ENCODE measurements around the gene SERPINA6.
"Not testable (repeated sequence)": the region's sequence is repeated elsewhere in the genome, so short reads cannot be mapped to it uniquely, and the experiment has no call there.

Gene SERPINA6

GRCh38 chr14:94363151-94363624, 40.1 kb upstream of the SERPINA6 start:
- ATAC-seq (replicated peaks) (no peak), DNase-seq (no peak)
- H3K36me3 Mint-ChIP-seq (ENCODE audit: insufficient read depth): no peaks in the 10 kb centered on the region
- H3K9me3 Mint-ChIP-seq: no peaks in the 10 kb centered on the region
- no peaks in the 10 kb centered on the region for H3K4me1 Mint-ChIP-seq (ENCODE audit: low read depth in 2 of 2)
- peaks cover 16 to 22% of the 10 kb centered on the region in 2 donors for H3K27me3 Mint-ChIP-seq
- no peak overlapping the region for H3K4me3 Mint-ChIP-seq
- H3K27ac Mint-ChIP-seq: no peak overlapping the region

DNA sequence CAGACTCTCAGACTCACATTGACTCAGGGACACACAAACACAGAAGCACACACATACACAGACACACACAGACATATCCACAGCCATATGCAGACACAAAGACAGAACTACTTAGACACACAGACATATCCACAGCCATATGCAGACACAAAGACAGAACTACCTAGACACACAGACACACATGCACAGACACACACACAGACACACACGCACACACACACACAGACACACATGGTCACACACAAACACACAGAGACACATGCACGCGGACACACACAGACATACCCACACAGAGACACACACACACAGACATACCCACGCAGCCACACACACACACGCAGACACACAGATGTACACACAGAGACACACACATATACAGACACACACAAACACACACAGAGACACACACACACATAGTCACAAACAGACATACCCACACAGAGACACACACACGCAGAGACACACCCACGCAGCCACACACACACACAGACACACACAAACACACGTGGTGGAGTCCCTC, 39.5 kb upstream of the SERPINA6 start:
- Mint-ChIP-seq H3K27ac (no peak overlapping the region), H3K4me1 (ENCODE audit: low read depth in 2 of 2) (no peaks in the 10 kb centered on the region), H3K27me3 (peaks cover 16 to 18% of the 10 kb centered on the region in 2 donors), H3K9me3 (no peaks in the 10 kb centered on the region), H3K36me3 (ENCODE audit: insufficient read depth) (no peaks in the 10 kb centered on the region), H3K4me3 (no peak overlapping the region)
- DNase-seq (no peak), ATAC-seq (replicated peaks) (no peak)

- ATAC-seq (replicated peaks): no peak
- Mint-ChIP-seq H3K27ac (no peak overlapping the region), H3K36me3 (ENCODE audit: insufficient read depth) (no peaks in the 10 kb centered on the region), H3K9me3 (no peaks in the 10 kb centered on the region), H3K4me1 (ENCODE audit: low read depth in 2 of 2) (no peaks in the 10 kb centered on the region), H3K4me3 (no peak overlapping the region), H3K27me3 (peaks cover 15 to 18% of the 10 kb centered on the region in 2 donors)
- no peak for DNase-seq
Measured at GRCh38 chr14:94361682-94362081, 38.5 kb upstream of the SERPINA6 start.

DNA sequence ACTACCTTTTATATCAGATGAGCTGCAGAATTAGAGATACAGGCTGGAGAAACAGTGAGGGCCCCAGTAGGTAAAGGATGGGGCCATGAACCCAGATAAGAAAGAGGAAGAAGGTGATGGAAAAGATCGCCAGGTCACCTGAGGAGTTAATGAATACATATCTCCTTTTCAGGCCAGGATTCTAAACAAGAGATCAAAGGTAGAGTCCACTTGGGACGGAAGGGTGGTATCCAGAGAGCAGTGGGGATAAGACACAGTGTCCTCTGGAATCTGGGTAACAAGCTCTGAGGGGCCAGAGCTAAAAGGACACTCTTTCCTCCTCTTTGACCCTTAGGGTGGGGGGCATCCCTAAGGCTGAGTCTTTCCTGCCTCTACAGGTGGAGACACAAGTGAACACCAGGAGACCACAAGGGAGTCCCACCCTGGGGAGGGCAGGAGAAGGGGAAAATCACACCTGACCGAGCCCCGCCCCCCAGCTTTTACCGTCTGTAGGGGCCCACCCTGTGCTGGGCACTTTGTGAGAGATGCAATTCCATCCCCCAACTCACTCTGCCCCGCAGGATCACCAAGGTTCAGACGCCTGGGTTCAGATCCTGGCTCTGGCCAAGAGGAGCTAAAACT, 37.9 kb upstream of the SERPINA6 start:
- H3K9me3 Mint-ChIP-seq: no peaks in the 10 kb centered on the region
- ATAC-seq (replicated peaks) (no peak), DNase-seq (no peak)
- H3K36me3 Mint-ChIP-seq (ENCODE audit: insufficient read depth): no peaks in the 10 kb centered on the region
- H3K4me3 Mint-ChIP-seq: no peak overlapping the region
- H3K27me3 Mint-ChIP-seq: peaks cover 15 to 23% of the 10 kb centered on the region in 2 donors
- H3K27ac Mint-ChIP-seq: no peak overlapping the region
- no peaks in the 10 kb centered on the region for H3K4me1 Mint-ChIP-seq (ENCODE audit: low read depth in 2 of 2)

GRCh38 chr14:94357166-94357565, 34.0 kb upstream of the SERPINA6 start:
- DNase-seq (no peak), ATAC-seq (replicated peaks) (no peak)
- peaks cover 0 to under 1% of the 10 kb centered on the region in 2 donors for H3K9me3 Mint-ChIP-seq
- no peak overlapping the region for H3K4me3 Mint-ChIP-seq
- no peaks in the 10 kb centered on the region for H3K36me3 Mint-ChIP-seq (ENCODE audit: insufficient read depth)
- no peak overlapping the region for H3K27ac Mint-ChIP-seq
- no peaks in the 10 kb centered on the region for H3K4me1 Mint-ChIP-seq (ENCODE audit: low read depth in 2 of 2)
- peaks cover 7 to 15% of the 10 kb centered on the region in 2 donors for H3K27me3 Mint-ChIP-seq

GRCh38 chr14:94356379-94357056, 33.4 kb upstream of the SERPINA6 start:
- no peak overlapping the region for H3K27ac Mint-ChIP-seq
- H3K36me3 Mint-ChIP-seq (ENCODE audit: insufficient read depth): no peaks in the 10 kb centered on the region
- H3K4me1 Mint-ChIP-seq (ENCODE audit: low read depth in 2 of 2): no peaks in the 10 kb centered on the region
- no peak overlapping the region for H3K4me3 Mint-ChIP-seq
- H3K9me3 Mint-ChIP-seq: peaks cover 0 to 7% of the 10 kb centered on the region in 2 donors
- peaks cover 10 to 18% of the 10 kb centered on the region in 2 donors for H3K27me3 Mint-ChIP-seq
- DNase-seq: no peak
- no peak for ATAC-seq (replicated peaks)

DNA sequence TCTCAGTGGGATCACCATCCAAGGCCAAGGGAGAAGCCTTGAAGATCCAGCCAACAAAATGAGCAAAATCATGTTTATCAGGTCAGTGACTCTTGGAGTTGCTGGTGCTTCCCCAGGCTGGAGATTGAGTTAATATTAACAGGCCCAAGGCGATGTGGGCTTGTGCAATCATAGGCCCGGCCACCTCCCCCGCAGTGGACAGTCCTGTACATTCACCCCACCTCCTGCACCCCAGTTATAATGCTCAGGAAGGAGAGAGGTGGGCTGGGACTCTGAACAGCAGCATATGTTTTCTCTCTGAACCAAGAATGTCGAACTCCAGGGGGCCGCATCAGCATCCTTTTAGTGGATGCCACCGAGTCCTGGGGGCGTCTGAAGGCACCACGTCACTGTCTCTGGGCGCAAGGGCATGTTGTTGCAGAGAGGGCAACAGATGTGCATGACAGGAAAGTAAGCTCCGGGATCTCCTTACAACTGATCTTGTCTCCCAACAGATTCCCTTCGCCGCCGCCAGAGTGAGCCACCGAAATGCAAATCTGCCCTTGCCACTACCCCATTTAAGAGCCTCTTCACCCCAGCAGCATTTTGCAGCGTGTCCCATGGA, 32.2 kb upstream of the SERPINA6 start:
- Mint-ChIP-seq H3K4me3 (no peak overlapping the region), H3K36me3 (ENCODE audit: insufficient read depth) (no peaks in the 10 kb centered on the region), H3K4me1 (ENCODE audit: low read depth in 2 of 2) (no peaks in the 10 kb centered on the region), H3K27me3 (peaks cover 14 to 21% of the 10 kb centered on the region in 2 donors), H3K9me3 (peaks cover 0 to 11% of the 10 kb centered on the region in 2 donors), H3K27ac (no peak overlapping the region)
- DNase-seq (no peak), ATAC-seq (replicated peaks) (no peak)

- Mint-ChIP-seq H3K4me1 (ENCODE audit: low read depth in 2 of 2) (no peaks in the 10 kb centered on the region), H3K4me3 (no peak overlapping the region), H3K27me3 (peaks cover 14 to 18% of the 10 kb centered on the region in 2 donors), H3K9me3 (peaks cover 0 to 11% of the 10 kb centered on the region in 2 donors), H3K27ac (no peak overlapping the region), H3K36me3 (ENCODE audit: insufficient read depth) (no peaks in the 10 kb centered on the region)
- DNase-seq: no peak
- ATAC-seq (replicated peaks): no peak
Measured at GRCh38 chr14:94354638-94355185, 31.6 kb upstream of the SERPINA6 start.

GRCh38 chr14:94354190-94354589, 31.1 kb upstream of the SERPINA6 start:
- not testable (repeated sequence) for H3K4me1 Mint-ChIP-seq (ENCODE audit: low read depth in 2 of 2); H3K36me3 Mint-ChIP-seq (ENCODE audit: insufficient read depth); ATAC-seq (replicated peaks); H3K4me3 Mint-ChIP-seq; H3K27ac Mint-ChIP-seq; DNase-seq
- peaks cover 14 to 15% of the 10 kb centered on the region in 2 donors for H3K27me3 Mint-ChIP-seq
- peaks cover 0 to 11% of the 10 kb centered on the region in 2 donors for H3K9me3 Mint-ChIP-seq

GRCh38 chr14:94349276-94349675, 26.1 kb upstream of the SERPINA6 start:
- peaks cover 0 to 11% of the 10 kb centered on the region in 2 donors for H3K9me3 Mint-ChIP-seq
- peaks cover 8 to 14% of the 10 kb centered on the region in 2 donors for H3K27me3 Mint-ChIP-seq
- ATAC-seq (replicated peaks): no peak
- H3K36me3 Mint-ChIP-seq (ENCODE audit: insufficient read depth): peaks cover 5% of the 10 kb centered on the region
- H3K4me1 Mint-ChIP-seq (ENCODE audit: low read depth in 2 of 2): peaks cover 5 to 6% of the 10 kb centered on the region in 2 donors
- H3K27ac Mint-ChIP-seq: no peak overlapping the region
- no peak overlapping the region for H3K4me3 Mint-ChIP-seq
- no peak for DNase-seq

DNA sequence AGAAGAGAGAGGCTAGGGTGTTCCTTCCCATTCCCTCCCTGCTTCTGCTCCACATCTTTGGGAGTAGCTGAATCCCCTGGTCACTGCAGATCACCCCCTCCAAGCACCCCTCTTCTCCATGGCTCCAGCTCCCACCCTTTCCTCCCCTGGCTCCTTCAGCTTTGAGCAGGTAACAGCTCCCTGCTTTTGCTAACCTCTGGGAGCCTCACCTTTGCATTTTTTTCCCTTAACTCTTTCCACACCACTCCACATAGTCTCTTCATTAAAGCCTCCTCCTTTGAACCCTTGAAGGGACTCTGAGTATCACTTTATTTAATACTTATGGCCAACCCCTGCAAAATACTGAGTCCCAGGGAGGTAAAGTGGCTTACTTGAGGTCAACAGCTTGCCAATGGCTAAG, 25.7 kb upstream of the SERPINA6 start:
- ATAC-seq (replicated peaks): no peak

GRCh38 chr14:94346841-94347240, 23.7 kb upstream of the SERPINA6 start:
- peak overlapping the region; percentile 89 to 92 for H3K27ac Mint-ChIP-seq
- peak overlapping the region; percentile 9 to 59 for H3K4me3 Mint-ChIP-seq
- peaks cover 5% of the 10 kb centered on the region for H3K36me3 Mint-ChIP-seq (ENCODE audit: insufficient read depth)
- H3K27me3 Mint-ChIP-seq: peaks cover 10 to 11% of the 10 kb centered on the region in 2 donors
- no peak for DNase-seq
- peaks cover 0 to 7% of the 10 kb centered on the region in 2 donors for H3K9me3 Mint-ChIP-seq
- H3K4me1 Mint-ChIP-seq (ENCODE audit: low read depth in 2 of 2): peaks cover 6 to 9% of the 10 kb centered on the region in 2 donors
- no peak for ATAC-seq (replicated peaks)

More for the DNA sequence above, 25.7 kb upstream of the SERPINA6 start:
- Mint-ChIP-seq H3K4me1 (ENCODE audit: low read depth in 2 of 2) (peaks cover 5 to 6% of the 10 kb centered on the region in 2 donors), H3K9me3 (peaks cover 0 to 11% of the 10 kb centered on the region in 2 donors), H3K27me3 (peaks cover 8 to 14% of the 10 kb centered on the region in 2 donors), H3K4me3 (no peak overlapping the region), H3K27ac (no peak overlapping the region), H3K36me3 (ENCODE audit: insufficient read depth) (peaks cover 5% of the 10 kb centered on the region)
- no peak for DNase-seq

GRCh38 chr14:94346065-94346786, 23.1 kb upstream of the SERPINA6 start:
- H3K4me1 Mint-ChIP-seq (ENCODE audit: low read depth in 2 of 2): peaks cover 9 to 14% of the 10 kb centered on the region in 2 donors
- not testable (repeated sequence) for H3K9me3 Mint-ChIP-seq; H3K36me3 Mint-ChIP-seq (ENCODE audit: insufficient read depth)
- ATAC-seq (replicated peaks) (peak; percentile 81), DNase-seq (peak; percentile 16 to 38 (median 23))
- peaks cover 10 to 12% of the 10 kb centered on the region in 2 donors for H3K27me3 Mint-ChIP-seq
- peak overlapping the region; percentile 89 to 92 for H3K27ac Mint-ChIP-seq
- H3K4me3 Mint-ChIP-seq: peak overlapping the region; percentile 9 to 59
